Activated naive CD4-positive, alpha-beta T cell treated with anti-CD3 and anti-CD28 coated beads for 36 hours (primary cell): Measurements from ENCODE around the gene SBDS. TPM values are rescaled to one million over a fixed set of nuclear protein-coding genes. Genes with fewer than 3 reads are reported as not detected.

Experiments used
- CTCF ChIA-PET: fragments of 350-600 bp; sonication (Branson Sonifier 250); formaldehyde crosslinking; loops from one replicate; lab custom pipeline; 2021; ENCODE audit warnings: antibody characterized with exemption; lab: Charles Lee
- DNase-seq: peaks from one replicate; pipeline ENCODE4 v3.0.0-alpha.2; 2020
- H3K27ac Mint-ChIP-seq: one replicate; pipeline ENCODE4 v1.8.0; 2021; ENCODE audit warnings: mild to moderate bottlenecking, mixed read lengths
- H3K27me3 Mint-ChIP-seq: one replicate; pipeline ENCODE4 v1.8.0; 2021; ENCODE audit warnings: low read depth, mixed read lengths
- H3K36me3 Mint-ChIP-seq: one replicate; pipeline ENCODE4 v1.8.0; 2021; ENCODE audit warnings: low read depth, mixed read lengths
- H3K4me1 Mint-ChIP-seq: one replicate; pipeline ENCODE4 v1.8.0; 2021; ENCODE audit warnings: low read depth, mixed read lengths
- H3K4me3 Mint-ChIP-seq: one replicate; pipeline ENCODE4 v1.8.0; 2021; ENCODE audit warnings: mild to moderate bottlenecking, moderate library complexity, mixed read lengths
- H3K9me3 Mint-ChIP-seq: one replicate; pipeline ENCODE4 v1.8.0; 2021; ENCODE audit warnings: mixed read lengths
- intact Hi-C: fragments of 100-400 bp; cut with micrococcal nuclease; formaldehyde crosslinking; loops from one replicate; pipeline ENCODE4 v1.15.1; 2023
- total RNA-seq, 2 experiments: library from RNA; stranded (reverse); gene quantifications; one replicate each; pipeline ENCODE4 v1.2.3, GENCODE V29; 2021

Gene SBDS
- total RNA-seq, 2 experiments from 2014 or later = 42.2 to 46.0 TPM

DNA sequence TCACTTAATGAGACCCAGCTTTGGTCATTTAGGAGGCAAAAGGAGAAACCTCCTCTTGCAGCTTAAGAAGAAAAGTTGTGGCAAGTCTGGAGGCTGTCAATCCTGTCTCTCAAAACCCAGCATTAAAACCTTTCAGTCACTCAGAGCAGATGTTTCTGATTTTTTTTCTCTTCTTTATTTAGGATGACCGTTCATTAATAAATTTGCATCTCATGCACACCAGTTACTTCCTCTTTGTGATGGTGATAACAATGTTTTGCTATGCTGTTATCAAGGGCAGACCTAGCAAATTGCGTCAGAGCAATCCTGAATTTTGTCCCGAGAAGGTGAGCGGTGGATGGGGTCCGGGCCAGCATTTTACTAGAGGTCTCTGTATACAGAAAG is 42.4 kb downstream of the SBDS start:
- H3K4me1 Mint-ChIP-seq = peaks cover 5% of the 10 kb centered on the region
- no peaks in the 10 kb centered on the region for H3K27me3 Mint-ChIP-seq
- no peak overlapping the region for H3K4me3 Mint-ChIP-seq
- H3K27ac Mint-ChIP-seq = no peak overlapping the region
- DNase-seq = no peak
- H3K9me3 Mint-ChIP-seq = no peaks in the 10 kb centered on the region
- intact Hi-C loops = no loop called here
- peaks cover 23% of the 10 kb centered on the region for H3K36me3 Mint-ChIP-seq
- CTCF ChIA-PET = interaction anchor here (0.6 kb wide), 1 partner anchor 57 kb away, joined by 3 read pairs; no protein-coding TSS in a partner anchor

DNA sequence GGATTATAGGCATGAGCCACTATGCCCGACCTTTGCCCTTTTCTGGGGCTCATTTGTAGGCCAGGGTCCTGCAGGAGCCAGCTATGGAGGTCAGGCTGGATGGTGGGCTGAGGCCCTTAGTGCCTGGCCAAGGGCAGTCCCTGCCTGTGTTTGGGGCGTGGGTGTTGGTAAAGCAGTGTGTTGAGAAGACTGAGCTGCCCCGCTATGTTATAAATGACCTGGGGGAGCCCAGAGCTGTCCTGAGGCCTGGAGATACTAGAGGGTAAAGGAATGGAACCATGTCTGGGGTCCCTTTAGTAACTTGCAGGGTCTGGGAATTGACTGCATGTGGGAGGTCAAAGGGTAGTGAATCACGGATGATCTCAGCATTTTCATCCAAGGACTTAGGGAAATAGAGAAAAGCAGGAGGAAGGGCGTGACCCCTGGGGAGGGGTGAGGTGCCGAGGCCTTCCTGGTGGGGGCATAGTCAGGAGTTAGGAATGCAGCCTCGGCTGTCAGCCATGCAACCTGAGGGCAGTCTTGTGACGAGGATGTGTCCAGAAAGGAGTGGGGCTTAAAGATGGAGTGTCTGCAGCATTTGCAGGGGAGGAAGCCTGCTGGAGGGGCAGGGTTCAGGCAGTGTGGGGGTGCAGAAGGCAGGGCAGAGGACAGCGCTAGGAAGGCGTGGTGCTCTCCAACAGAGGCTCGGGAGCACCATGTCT is 42.9 kb downstream of the SBDS start:
- peaks cover 25% of the 10 kb centered on the region for H3K36me3 Mint-ChIP-seq
- no peak overlapping the region for H3K27ac Mint-ChIP-seq
- CTCF ChIA-PET = no interaction called here

DNA sequence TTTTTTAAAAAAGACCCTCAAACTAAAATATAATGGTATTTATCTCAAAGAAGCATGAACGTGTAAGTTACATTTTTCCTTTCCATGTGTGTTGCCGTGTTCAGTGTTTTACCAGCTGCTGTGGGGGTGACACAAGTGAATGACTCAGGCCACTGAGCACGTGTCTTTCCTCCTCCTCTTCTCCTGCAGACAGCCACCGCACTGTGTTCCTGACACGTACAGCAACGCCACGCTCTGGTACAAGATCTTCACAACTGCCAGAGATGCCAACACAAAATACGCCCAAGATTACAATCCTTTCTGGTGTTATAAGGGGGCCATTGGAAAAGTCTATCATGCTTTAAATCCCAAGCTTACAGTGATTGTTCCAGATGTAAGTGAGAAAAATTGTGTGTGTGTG is 44.6 kb downstream of the SBDS start:
- Mint-ChIP-seq H3K27me3 (no peaks in the 10 kb centered on the region), H3K27ac (no peak overlapping the region), H3K9me3 (no peaks in the 10 kb centered on the region), H3K4me1 (peaks cover 1% of the 10 kb centered on the region), H3K36me3 (peaks cover 21% of the 10 kb centered on the region), H3K4me3 (no peak overlapping the region)
- intact Hi-C loops = no loop called here
- no peak for DNase-seq
- CTCF ChIA-PET = interaction anchor here (0.9 kb wide), 1 partner anchor 10 kb away, joined by 3 read pairs; no protein-coding TSS in a partner anchor

More for the DNA sequence above, 42.9 kb downstream of the SBDS start:
- H3K27me3 Mint-ChIP-seq = no peaks in the 10 kb centered on the region
- intact Hi-C loops = no loop called here
- no peak for DNase-seq
- no peaks in the 10 kb centered on the region for H3K9me3 Mint-ChIP-seq
- peaks cover 5% of the 10 kb centered on the region for H3K4me1 Mint-ChIP-seq
- no peak overlapping the region for H3K4me3 Mint-ChIP-seq

DNA sequence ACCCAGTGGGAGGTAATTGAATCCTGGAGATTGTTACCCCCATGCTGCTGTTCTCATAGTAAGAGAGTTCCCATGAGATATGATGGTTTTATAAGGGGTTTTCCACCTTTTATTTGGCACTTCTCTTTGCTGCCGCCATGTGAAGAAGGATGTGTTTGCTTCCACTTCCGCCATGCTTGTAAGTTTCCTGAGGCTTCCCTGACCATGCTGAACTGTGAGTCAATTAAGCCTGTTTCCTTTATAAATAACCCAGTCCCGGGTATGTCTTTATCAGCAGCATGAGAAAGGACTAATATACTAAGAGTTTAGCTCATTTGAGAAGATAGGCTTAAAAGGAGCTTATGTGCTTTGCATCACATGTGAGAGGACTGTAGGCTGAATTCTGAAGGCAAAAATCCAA is 45.1 kb downstream of the SBDS start:
- no peak for DNase-seq
- intact Hi-C loops = no loop called here
- H3K27ac Mint-ChIP-seq = no peak overlapping the region

DNA sequence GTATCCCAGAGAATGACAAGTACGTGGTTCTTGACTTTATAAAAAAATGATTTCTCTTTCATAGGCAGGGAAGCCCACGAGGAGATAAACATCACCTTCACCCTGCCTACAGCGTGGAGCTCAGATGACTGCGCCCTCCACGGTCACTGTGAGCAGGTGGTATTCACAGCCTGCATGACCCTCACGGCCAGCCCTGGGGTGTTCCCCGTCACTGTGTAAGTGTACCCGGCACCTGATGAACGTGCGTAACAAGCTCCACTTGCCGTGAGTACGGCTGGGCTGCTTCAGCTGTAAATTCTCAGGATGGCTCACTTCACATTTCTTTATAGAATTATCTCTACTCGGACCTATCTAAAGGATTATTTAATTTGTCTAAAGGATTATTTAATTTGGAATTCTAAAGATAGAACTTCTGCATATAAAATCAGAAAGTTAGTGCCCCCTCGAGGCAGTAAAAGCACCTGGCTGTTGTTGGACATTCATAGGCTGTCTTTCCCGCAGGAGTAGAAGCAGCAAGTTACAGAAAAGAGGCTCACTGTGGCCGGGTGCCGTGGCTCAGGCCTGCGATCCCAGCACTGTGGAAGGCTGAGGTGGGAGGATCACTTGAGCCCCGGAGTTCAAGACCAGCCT is 46.8 kb downstream of the SBDS start:
- no peak for DNase-seq
- CTCF ChIA-PET = no interaction called here
- intact Hi-C loops = no loop called here
- Mint-ChIP-seq H3K4me1 (no peaks in the 10 kb centered on the region), H3K27ac (no peak overlapping the region), H3K36me3 (peaks cover 29% of the 10 kb centered on the region), H3K9me3 (no peaks in the 10 kb centered on the region), H3K27me3 (no peaks in the 10 kb centered on the region), H3K4me3 (no peak overlapping the region)

More for the DNA sequence above, 45.1 kb downstream of the SBDS start:
- Mint-ChIP-seq H3K36me3 (peaks cover 21% of the 10 kb centered on the region), H3K9me3 (no peaks in the 10 kb centered on the region), H3K4me3 (no peak overlapping the region), H3K27me3 (no peaks in the 10 kb centered on the region), H3K4me1 (no peaks in the 10 kb centered on the region)
- CTCF ChIA-PET = interaction anchor here (0.9 kb wide), 1 partner anchor 9 kb away, joined by 3 read pairs; no protein-coding TSS in a partner anchor

DNA sequence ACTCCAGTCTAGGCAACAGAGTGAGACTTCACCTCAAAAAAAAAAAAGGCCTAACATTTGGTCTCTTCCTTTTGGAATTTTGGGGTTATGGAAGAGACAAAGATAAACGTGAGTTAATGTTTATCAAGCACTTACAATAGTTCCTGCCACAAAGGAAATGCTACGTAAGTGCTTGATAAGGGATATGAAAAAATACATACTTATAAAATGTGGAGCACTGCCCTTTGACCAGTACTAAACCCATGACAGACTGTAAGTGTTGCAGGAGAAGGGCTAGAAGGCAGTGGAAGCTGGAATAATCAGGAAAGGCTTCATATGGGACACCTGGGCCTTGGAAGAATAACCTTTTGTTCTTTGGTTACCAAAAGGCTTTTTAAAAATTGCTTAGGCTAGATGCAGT is 48.8 kb downstream of the SBDS start:
- H3K9me3 Mint-ChIP-seq = no peaks in the 10 kb centered on the region
- H3K27ac Mint-ChIP-seq = no peak overlapping the region
- peaks cover 25% of the 10 kb centered on the region for H3K36me3 Mint-ChIP-seq
- no peak overlapping the region for H3K4me3 Mint-ChIP-seq
- no peaks in the 10 kb centered on the region for H3K27me3 Mint-ChIP-seq
- H3K4me1 Mint-ChIP-seq = no peaks in the 10 kb centered on the region
- no peak for DNase-seq
- CTCF ChIA-PET = no interaction called here
- intact Hi-C loops = no loop called here

DNA sequence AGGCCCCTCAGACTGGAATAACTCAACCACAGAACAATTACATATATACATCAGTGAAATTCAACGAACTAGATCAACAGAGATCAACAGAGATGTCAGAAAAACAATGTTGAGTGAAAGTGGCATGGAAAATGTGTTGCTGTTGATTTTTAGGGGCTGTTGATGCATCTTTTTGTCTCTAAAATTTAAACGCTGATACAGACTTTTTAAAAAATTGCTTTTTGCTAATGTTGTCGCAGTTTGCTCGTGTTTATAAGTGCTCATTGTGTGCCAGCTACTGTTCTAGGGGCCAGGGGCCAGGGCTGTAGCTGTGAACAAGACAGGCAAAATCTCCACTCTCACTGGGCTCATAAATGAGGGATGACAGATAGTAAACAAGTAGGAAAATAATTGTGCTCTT is 56.1 kb downstream of the SBDS start:
- no peak overlapping the region for H3K4me3 Mint-ChIP-seq
- CTCF ChIA-PET = no interaction called here
- no peaks in the 10 kb centered on the region for H3K27me3 Mint-ChIP-seq
- H3K4me1 Mint-ChIP-seq = peaks cover 39% of the 10 kb centered on the region
- no peaks in the 10 kb centered on the region for H3K9me3 Mint-ChIP-seq
- H3K36me3 Mint-ChIP-seq = peaks cover 14% of the 10 kb centered on the region
- DNase-seq = no peak
- intact Hi-C loops = no loop called here
- H3K27ac Mint-ChIP-seq = no peak overlapping the region

DNA sequence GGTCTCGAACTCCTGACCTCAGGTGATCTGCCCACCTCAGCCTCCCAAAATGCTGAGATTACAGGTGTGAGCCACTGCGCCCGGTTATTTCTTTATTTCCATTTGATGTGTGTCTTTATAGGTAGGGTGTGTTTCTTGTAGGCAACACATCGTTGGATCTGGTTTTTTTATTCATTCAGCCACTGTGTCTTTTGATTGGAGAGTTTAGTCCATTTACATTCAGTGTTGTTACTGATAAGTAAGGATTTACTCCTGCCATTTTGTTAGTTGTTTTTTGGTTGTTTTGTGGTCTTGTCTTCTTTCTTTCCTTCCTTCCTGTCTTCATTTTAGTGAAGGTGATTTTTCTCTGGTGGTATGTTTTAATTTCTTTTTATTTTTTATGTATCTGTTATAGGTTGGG is 57.4 kb downstream of the SBDS start:
- no peak for DNase-seq
- peaks cover 47% of the 10 kb centered on the region for H3K4me1 Mint-ChIP-seq
- no peak overlapping the region for H3K4me3 Mint-ChIP-seq
- H3K36me3 Mint-ChIP-seq = peaks cover 17% of the 10 kb centered on the region
- CTCF ChIA-PET = no interaction called here
- intact Hi-C loops = no loop called here
- no peaks in the 10 kb centered on the region for H3K27me3 Mint-ChIP-seq
- peak overlapping the region; percentile 26 for H3K27ac Mint-ChIP-seq
- H3K9me3 Mint-ChIP-seq = no peaks in the 10 kb centered on the region

Other genes with a start within 250 kb of the SBDS start
- gene TMEM248, start 74.4 kb downstream of the SBDS start, total RNA-seq = 10 to 100 TPM; 51.4 to 54.0 TPM
- gene TYW1, start 1.2 kb upstream of the SBDS start, total RNA-seq = 10 to 100 TPM; 12.9 to 13.5 TPM